Heart left ventricle (tissue), 13 donors: Measurements from ENCODE around the gene SUGCT.

ENCODE experiments used
- CTCF ChIP-seq, 12 donors: fragments of 200-600 bp; sonication (generic) in 4 of 12; IDR thresholded peaks; one replicate each; pipeline versions ENCODE4 v1.5.0 to v1.8.0; 2018 to 2022; ENCODE audit warnings: antibody characterized with exemption in 12 of 12, mild to moderate bottlenecking in 5 of 12
- POLR2A ChIP-seq, 2 donors: fragments of 450-650 bp; IDR thresholded peaks; one replicate each; pipeline ENCODE4 v1.6.1; 2017; ENCODE audit warnings: antibody characterized with exemption in 2 of 2, mild to moderate bottlenecking in 2 of 2, moderate library complexity in 2 of 2
- donor health status: ischemic (EF 13 %, LVEDD 7.1; RV severe dilation, severe dysfunction).
- donor health status: DM: no; HTN: yes; CAD: no.
- donor health status: DM: no; HTN: no; CAD: no.
- donor health status: ischemic (EF 25% LVEDD 6.9; RV normal size, moderate dysfunction).
- donor health status: ischemic (EF 25% LVEDD 5.7; RV mildly dilated, moderate dysfunction).
- donor health status: ischemic (EF 35%, LVEDD 5.7; RV mildly dilated, moderate dysfunction).
- donor health status: nonischemic (EF 11% LVEDD 7.7; RV severe dilation, severe dysfunction).
- donor health status: DM: yes; HTN: yes; CAD: no.
- donor health status: PGD.
- donor health status: ischemic (EF 29% LVEDD 5.4; RV normal size, mild dysfunction).
- donor health status: nonischemic (EF 23%, LVEDD 6.1; RV moderate dilation, normal function).

- TF ChIP-seq CTCF (IDR thresholded peaks at IDR 0.05) (no peak), POLR2A (IDR thresholded peaks at IDR 0.05) (no peak)
These were observed 170.4 kb downstream of the SUGCT start for GRCh38 chr7:40305229-40305628.
